T-helper 1 cell (primary cell): ENCODE measurements around the gene GK2.

ENCODE experiments used
- DNase-seq, 5 donors: peaks; one replicate each; pipeline ENCODE4 v3.0.0-alpha.2; 2012 to 2020
- total RNA-seq, 4 donors: gene quantifications; one replicate each; lab custom pipeline; 2026; lab: John Stamatoyannopoulos, UW

The GK2 gene
- total RNA-seq: 0 reads per million in 4 donors

GRCh38 chr4:79408063-79408462, at the start of gene GK2:
TSS of gene GK2 (minus strand) at chr4:79408228. CDS start at chr4:79408200, 28 bp downstream.
- no peak for DNase-seq

GRCh38 chr4:79455216-79455615, 47.2 kb upstream of the GK2 start:
- DNase-seq: no peak

DNA sequence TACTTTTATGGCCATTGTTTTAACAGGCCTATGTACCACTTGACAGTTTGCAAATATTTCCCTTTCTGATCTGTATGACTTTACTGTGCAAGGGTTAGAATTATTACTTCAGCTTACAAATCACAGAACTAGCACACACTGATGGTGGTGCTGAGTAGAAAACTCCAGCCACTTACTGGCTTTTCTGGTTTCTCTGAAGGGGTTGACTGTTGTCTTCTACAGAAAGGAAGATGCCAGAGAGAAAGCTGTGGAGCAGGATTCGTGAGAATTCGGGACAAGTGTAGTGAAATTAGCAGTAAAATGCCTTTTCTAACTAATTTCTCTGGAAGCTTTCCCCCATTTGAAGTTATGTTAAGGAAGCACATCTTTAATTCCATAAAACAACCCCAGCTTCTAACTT, 46.6 kb upstream of the GK2 start:
- no peak for DNase-seq

- DNase-seq: no peak
Observed at GRCh38 chr4:79450053-79450452, 42.0 kb upstream of the GK2 start.

- no peak for DNase-seq
Observed at GRCh38 chr4:79446145-79446544, 38.1 kb upstream of the GK2 start.

GRCh38 chr4:79445371-79445781, 37.3 kb upstream of the GK2 start:
- no peak for DNase-seq

DNA sequence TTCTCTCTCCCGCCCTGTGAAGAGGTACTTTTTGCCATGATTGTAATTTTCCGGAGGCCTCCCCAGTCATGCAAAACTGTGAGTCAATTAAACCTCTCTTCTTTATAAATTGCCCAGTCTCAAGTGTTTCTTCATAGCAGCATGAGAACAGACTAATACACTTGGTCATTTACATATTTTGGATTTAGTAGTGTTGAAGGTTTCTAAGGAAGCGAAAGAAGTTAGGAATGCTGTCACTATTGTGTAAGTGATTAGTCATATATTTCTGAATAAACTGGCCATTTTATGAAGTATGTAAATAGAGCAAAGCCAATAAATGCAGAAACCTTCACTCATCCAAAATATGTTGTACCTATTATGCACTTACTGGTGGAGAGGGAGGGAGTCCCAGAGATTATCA, 34.4 kb upstream of the GK2 start:
- no peak for DNase-seq

DNA sequence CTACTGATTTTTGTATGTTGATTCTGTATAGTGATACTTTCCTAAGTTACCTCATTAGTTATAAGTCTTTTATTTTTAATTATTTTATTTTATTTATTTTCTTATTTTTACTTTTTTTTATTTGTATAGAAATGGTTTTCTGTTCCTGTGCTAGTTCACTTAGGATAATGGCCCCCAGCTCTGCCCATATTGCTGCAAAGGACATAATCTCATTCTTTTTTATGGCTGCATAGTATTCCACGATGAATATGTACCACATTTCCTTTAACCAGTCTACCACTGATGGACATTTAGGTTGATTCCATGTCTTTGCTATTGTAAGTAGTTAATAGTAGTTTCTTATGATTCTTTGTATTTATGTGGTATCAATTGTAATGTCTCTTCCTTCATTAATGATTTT, 31.5 kb upstream of the GK2 start:
- no peak for DNase-seq

DNA sequence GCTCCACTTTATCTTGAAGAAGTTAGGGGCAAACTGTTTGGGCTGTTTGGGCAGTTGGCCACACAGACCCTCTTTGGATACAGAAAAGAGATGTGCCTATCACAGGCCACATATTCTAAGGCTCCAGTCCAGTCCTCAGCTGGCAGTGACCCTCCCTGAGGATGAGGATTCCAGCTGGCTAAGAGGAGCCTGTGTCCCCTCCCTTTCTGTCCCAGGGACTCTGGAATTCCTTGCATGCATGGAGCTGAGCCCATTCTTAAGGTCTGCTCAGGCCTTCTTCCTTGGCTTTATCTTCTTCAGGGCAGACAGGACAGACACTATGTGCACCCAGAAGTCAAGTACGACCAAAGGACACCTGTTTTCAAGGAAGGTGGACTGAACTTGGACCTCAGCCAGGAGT, 23.8 kb upstream of the GK2 start:
- DNase-seq: no peak

- DNase-seq: no peak
Observed at GRCh38 chr4:79429113-79429903, 21.3 kb upstream of the GK2 start.

- no peak for DNase-seq
Observed at GRCh38 chr4:79426989-79427388, 19.0 kb upstream of the GK2 start.

- no peak for DNase-seq
Observed at GRCh38 chr4:79425586-79425985, 17.6 kb upstream of the GK2 start.

DNA sequence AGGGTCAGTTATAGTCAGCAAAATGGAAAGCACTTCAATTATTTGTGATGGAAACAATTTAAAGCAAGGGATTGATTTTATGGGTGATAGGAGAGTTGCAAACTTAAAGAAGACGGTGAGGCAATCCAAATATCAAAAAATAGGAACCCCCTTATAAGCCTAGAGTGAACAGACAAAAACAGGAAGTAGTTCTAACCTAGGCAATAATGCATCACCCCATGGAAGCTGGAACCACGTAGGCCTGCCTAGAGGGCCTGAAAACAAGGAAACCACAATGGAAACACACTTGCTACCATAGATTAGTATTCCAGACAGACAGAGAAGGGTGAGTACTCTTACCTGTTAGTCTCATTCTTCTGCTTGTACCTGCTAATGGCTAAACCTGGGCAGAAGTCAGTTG, 13.5 kb upstream of the GK2 start:
- DNase-seq: no peak

DNA sequence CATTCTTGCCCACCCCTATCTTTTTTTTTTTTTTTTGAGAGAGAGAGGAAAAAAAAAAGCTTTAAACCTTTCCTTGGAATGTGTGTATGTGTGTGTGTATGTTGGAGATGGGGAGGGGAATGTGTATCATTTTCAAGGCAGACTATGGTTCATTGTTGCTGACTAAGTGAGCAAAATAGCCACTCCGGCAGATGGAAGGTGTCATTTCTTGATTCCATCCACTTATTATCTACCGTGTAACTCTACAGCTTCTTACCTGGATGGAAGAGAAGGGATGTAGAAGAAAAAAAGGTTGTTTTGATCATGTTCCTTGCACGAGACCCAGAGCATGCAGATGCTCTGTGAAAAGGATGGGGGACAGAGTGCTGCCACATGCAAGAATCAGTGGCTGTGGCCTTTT, 5.9 kb upstream of the GK2 start:
- no peak for DNase-seq

DNA sequence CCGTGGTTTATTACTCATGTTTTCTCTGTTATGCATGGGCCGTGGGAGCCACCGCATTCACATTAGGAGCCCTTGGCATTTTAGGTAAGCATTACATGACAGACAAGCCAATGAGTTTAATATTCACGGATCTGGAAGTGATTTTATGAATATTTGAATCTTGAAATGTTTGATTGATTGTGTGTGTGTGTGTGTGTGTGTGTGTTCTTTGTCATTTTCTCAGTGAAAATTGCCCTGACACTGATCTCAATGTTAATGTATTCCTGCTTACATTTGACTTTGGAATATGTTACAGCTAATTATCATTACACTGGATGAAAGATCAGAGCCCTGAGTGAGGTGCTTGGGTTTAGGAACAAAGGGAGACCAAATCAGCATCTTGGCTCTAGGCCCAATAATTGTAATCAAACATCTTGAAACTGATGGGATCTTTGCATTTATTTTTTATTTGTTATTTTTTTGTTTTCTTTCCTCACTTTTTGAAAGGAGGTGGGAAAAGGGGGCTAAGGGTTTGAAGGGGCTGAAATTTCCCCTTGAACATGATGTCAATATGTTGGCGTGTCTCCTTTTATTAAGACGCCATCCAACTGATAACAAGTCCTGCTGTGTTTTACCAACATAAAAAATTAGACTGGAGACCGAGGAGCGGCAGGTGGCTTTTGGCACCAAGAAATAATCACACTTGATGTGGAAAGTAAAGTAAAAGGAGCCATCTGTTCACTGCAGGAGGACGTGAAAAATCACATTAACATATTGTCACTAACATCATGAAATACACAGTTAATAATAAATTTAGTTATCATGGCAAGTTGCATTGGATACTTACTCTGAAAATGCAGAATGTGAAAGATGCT, 5.2 kb upstream of the GK2 start:
- DNase-seq: no peak

GRCh38 chr4:79404666-79405065, 3.4 kb downstream of the GK2 start:
- no peak for DNase-seq

- DNase-seq: no peak
Observed at GRCh38 chr4:79403356-79403755, 4.7 kb downstream of the GK2 start.

DNA sequence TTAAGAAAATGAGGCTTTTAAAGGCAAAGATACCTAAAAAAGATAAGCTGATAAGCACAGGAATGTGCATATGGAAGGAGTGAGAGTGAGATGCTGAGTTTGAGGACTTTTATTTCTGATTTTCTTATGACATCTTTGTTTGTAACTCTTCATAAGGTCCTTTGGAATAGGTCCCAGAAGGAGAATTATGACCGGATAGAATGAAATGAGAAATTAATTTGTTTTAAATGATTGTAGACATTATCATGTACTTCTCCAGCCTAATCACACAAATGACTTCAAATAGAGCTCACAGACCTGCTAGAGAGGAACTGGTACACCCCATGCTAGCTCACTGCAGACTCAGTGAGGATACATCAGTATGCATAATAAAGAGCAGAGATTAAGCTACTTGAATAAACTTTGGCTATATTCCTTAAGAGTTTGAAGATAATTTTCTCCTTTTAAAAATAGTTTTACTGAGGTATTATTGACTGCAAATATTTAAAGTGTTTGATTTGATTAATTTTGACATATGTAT, 5.6 kb downstream of the GK2 start:
- no peak for DNase-seq

DNA sequence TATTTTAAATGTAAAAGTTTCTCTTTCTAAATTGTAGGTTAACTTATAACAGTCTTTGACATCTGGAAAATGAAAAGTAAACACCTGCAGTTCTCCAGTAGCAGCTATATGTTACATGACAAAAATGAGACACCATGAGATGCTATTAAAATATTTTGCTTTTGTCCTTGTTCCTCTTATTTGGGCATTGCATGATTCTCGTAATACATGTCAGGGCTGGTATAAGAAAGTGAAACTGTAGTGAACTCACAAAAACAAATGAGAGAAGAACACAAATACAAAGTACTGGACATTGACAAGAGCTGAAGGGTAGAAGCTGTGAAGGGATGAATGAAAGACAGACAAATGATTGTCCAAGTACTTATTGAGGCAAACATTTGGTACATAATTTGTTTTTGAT, 9.0 kb downstream of the GK2 start:
- DNase-seq: no peak

- no peak for DNase-seq
Observed at GRCh38 chr4:79397951-79398350, 10.1 kb downstream of the GK2 start.

DNA sequence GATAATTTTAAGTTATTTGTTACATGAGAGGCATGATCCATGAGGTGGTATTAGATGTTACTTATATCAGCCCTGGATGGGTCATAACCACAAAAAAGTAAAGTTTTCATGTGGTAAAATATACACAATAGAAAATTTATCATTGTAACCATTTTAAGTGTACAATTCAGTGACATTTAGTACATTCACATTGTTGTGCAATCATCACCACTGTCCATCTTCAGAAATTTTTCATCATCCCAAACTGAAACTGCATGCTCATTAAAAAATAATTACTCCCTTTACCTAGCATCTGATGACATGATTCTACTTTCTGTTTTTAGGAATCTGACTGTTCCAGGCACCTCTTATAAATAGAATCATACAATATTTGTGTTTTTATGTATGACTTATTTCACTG, 11.2 kb downstream of the GK2 start:
- no peak for DNase-seq

DNA sequence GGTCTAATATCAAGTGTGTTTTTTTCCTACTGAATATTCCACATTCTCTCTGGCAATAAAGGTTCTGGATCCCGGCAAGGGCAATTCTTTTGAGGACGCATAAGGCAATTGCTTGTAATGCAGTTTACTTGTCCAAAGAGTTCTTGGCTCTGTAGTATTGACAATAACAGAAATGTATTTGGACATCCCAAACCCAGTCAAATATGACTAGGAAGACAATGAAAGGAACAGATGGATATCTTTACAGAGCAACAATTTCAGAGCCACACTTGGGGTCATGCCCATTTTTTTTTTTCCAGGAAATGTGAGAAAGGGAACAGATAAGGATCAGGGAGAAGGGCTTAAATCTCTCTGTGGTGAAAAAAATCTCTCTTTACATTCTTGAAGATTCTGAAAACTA, 12.2 kb downstream of the GK2 start:
- DNase-seq: no peak

GRCh38 chr4:79390890-79391289, 17.1 kb downstream of the GK2 start:
- DNase-seq: no peak

DNA sequence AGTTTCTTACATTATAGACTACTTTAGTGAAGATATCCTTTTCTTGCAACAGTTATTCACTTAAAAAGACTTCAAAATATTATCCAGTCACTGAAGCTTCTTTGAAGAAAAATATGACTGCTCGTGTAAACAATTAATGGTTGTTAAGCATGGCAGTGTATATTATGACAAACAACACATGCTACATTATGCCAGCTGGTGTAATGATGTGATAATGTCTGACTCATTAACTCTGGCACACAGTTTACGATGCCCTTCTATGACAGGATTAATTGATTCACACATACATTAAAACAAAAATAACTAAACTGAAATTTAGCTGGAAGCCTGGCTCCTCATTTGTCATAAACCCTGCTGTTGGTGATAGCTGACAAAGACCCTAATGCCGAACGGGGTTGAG, 22.4 kb downstream of the GK2 start:
- DNase-seq: no peak
